GM10266 (cell line): ENCODE data around the gene TOM1.
A peak's percentile ranks its signal among the peaks of the same experiment; 100 is the strongest.

Experiments
- DNase-seq: peaks from one replicate; pipeline ENCODE4 v3.0.0; 2012; ENCODE audit errors: extremely low spot score
- CTCF ChIP-seq: IDR thresholded peaks from 2 replicates; pipeline ENCODE4 v1.5.1; 2012; ENCODE audit warnings: mild to moderate bottlenecking, low read depth; ENCODE audit not compliant: control insufficient read depth, insufficient read depth; ENCODE audit errors: missing control alignments

Gene TOM1

GRCh38 chr22:35377735-35378134 lies 78.0 kb downstream of the TOM1 start:
- DNase-seq, result no peak
- TF ChIP-seq CTCF, result no peak

GRCh38 chr22:35378621-35379020 lies 78.9 kb downstream of the TOM1 start:
- no peak for DNase-seq
- TF ChIP-seq CTCF, result no peak

GRCh38 chr22:35379146-35379993 lies 79.7 kb downstream of the TOM1 start:
- TF ChIP-seq CTCF, result no peak
- DNase-seq, result no peak

GRCh38 chr22:35380013-35380412 lies 80.3 kb downstream of the TOM1 start:
- DNase-seq, result no peak
- TF ChIP-seq CTCF, result no peak

GRCh38 chr22:35380537-35381423 lies 81.1 kb downstream of the TOM1 start, which contains the start of gene HMOX1:
Gene HMOX1, plus strand, starts transcription at chr22:35381096. Its CDS starts 78 bp downstream, at chr22:35381174.
- DNase-seq, result peak; percentile 86
- peak; percentile 41 for TF ChIP-seq CTCF

GRCh38 chr22:35381424-35382009 lies 81.8 kb downstream of the TOM1 start:
- no peak for DNase-seq
- TF ChIP-seq CTCF, result no peak

GRCh38 chr22:35383679-35384071 lies 84.0 kb downstream of the TOM1 start:
- no peak for DNase-seq
- TF ChIP-seq CTCF, result no peak
